ENCODE results near the gene SDHAF2.
A peak's percentile ranks its signal among the peaks of the same experiment; 100 is the strongest.
"Not testable (repeated sequence)": the region's sequence is repeated elsewhere in the genome, so short reads cannot be mapped to it uniquely, and the experiment has no call there.

Gene SDHAF2

DNA sequence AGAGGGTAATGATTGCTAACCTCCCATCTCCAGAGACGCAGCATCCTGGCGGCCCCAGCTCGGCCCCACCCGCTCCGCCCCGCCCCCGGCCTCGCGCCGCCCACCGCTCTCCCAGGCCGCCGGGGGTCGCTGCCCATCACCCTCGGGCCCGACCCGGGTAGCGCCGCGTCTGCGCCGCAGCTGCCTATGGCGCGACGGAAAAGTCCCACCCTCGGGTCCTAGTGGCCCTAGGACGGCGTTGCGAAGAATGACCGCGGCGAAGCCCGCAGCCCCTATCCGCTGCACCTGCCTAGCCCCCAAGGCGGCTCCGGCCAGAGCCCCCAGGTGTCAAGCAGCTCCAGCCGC is 606 bp upstream of the SDHAF2 start:
- DNase-seq = peak; percentile 61

DNA sequence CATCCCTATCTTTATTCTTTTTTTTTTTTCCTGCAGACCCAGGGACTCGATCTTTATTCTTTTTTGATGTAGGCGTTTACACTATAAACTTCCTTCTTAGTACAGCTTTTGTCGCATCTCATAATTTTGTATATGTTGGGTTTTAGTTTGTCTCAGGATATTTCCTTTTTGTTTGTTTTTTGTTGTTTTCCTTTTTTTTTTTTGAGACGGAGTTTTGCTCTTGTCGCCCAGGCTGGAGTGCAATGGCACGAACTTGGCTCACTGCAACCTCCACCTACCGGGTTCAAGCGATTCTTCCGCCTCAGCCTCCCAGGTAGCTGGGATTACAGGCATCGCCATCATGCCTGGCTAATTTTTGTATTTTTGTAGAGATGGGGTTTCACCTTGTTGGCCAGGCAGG is 915 bp downstream of the SDHAF2 start:
- not testable (repeated sequence) for DNase-seq

- no peak for DNase-seq
Measured at GRCh38 chr11:61437496-61437895, 7.6 kb downstream of the SDHAF2 start.

GRCh38 chr11:61439615-61440014 is 9.7 kb downstream of the SDHAF2 start:
- DNase-seq = no peak

DNA sequence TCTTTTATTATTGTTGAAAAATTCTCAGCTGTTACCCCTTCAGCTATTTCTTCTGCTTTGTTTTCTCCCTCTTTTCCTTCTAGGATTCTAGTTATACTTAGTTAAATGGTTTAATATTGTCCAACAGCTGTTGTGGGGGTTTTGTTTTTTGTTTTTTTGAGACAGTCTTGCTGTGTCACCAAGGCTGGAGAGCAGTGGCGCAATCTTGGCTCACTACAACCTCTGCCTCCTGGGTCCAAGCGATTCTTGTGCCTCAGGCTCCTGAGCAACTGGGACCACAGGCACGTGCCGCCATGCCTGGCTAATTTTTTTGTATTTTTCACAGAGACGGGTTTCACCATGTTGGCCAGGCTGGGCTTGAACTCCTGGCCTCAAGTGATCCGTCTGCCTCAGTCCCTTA is 12.7 kb downstream of the SDHAF2 start:
- no peak for DNase-seq

- DNase-seq = peak; percentile 56
Measured at GRCh38 chr11:61445516-61445915, 15.6 kb downstream of the SDHAF2 start.

GRCh38 chr11:61446211-61446651 is 16.3 kb downstream of the SDHAF2 start:
- peak; percentile 96 for DNase-seq

- DNase-seq = no peak
Measured at GRCh38 chr11:61447601-61448551, 18.0 kb downstream of the SDHAF2 start.

GRCh38 chr11:61448552-61448927 is 18.6 kb downstream of the SDHAF2 start:
- DNase-seq = no peak

GRCh38 chr11:61452825-61453224 is 22.9 kb downstream of the SDHAF2 start:
- DNase-seq = no peak

GRCh38 chr11:61453695-61454094 is 23.8 kb downstream of the SDHAF2 start:
- no peak for DNase-seq

DNA sequence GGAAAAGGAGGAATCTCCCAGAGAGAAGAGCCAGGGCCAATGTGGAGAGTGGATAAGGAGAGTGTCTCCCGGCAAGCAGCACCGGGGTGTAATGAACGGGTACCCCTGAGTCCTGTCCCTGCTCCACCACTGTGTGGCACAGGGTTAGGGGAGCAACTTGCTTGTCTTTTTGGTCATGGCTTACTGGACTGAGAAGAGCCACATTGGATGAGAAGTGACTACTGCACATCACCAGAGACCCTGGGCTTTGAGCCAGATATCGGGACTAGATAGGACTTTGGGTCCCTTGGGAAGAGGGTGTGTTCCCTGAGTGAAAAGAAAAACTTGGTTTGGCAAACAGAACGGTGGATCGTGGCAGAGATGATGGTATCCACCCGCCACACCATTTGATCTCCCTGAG is 24.6 kb downstream of the SDHAF2 start:
- no peak for DNase-seq

GRCh38 chr11:61460474-61460881 is 30.6 kb downstream of the SDHAF2 start:
- no peak for DNase-seq

DNA sequence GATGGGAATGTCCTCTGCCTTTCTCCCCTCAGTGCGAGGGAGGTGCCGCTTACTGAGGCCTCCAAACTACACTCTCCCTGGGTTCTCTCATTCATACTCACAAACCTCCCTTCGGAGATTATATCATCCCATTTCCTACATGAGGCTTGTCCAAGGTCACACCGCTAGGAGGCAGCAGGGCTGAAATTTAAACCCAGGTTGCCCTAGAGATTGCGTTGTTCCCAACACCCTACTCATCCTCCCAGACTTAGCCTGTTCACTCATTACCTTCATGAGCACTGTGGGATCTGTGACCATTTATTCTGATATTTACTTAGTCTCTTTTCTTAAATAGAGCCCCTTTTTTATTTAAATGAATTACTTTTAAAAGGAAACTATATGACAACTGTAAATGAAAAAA is 31.1 kb downstream of the SDHAF2 start:
- no peak for DNase-seq

DNA sequence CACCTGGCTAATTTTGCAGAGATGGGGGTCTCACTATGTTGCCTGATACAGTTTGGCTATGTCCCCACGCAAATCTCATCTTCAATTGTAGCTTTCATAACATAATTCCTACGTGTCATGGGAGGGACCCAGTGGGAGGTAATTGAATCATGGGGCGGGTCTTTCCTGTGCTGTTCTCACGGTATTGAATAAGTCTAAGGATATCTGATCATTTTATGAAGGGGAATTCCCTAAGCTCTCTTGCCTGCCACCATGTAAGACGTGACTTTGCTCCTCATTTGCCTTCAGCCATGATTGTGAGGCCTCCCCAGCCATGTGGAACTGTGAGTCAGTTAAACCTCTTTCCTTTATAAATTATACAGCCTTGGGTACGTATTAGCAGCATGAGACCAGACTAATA is 37.7 kb downstream of the SDHAF2 start:
- DNase-seq = not testable (repeated sequence)

DNA sequence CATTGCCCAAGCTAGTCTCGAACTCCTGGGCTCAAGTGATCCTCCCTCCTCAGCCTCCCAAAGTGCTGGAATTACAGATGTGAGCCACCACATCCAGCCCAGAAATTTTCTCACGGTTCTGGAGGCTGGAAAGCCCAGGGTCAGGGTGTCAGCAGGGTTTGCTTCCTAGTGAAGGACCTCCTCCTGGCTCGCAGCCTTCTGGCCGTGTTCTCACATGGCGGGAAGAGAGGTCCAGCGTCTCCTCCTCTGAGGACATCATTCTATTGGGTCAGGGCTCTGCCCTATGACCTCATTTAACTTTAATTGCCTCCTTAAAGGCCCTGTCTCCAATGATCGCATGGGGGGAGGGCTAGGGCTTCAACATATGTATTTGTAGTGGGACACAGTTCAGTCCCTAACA is 38.1 kb downstream of the SDHAF2 start:
- DNase-seq = no peak

DNA sequence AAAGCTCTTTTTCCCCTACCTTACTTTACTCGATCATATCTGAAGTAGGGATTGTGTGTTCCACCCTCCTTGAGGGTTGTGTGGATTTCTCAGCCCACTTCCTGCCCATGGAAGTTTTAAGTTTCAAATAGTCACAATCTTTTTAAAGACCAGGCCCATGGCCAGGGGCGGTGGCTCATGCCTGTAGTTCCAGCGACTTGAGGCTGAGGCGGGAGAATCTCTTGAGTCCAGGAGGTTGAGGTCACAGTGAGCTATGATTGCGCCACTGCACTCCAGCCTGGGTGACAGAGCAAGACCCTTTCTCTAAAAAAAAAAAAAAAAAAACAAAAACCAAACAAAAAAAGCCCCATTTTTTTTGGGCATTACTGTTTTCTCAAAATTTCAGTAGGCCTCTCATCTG is 42.4 kb downstream of the SDHAF2 start:
- DNase-seq = no peak

DNA sequence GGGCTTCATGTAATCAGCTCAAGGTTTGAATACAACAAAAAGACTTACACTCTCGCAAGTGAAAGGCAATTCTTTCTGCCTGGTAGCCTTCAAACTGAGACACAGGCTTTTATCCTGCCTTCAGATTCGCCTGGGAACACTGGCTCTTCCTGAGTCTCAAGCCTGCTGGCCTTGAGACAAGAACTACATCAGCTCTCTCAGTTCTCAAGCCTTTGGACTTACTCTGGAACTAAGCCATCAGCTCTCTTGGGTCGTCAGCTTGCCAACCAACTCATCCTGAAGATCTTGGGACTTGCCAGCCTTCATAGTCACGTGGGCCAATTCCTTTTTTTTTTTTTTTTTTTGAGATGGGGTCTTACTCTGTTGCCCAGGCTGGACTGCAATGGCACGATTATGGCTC is 42.9 kb downstream of the SDHAF2 start:
- no peak for DNase-seq

- no peak for DNase-seq
Measured at GRCh38 chr11:61473370-61474012, 43.6 kb downstream of the SDHAF2 start.

DNA sequence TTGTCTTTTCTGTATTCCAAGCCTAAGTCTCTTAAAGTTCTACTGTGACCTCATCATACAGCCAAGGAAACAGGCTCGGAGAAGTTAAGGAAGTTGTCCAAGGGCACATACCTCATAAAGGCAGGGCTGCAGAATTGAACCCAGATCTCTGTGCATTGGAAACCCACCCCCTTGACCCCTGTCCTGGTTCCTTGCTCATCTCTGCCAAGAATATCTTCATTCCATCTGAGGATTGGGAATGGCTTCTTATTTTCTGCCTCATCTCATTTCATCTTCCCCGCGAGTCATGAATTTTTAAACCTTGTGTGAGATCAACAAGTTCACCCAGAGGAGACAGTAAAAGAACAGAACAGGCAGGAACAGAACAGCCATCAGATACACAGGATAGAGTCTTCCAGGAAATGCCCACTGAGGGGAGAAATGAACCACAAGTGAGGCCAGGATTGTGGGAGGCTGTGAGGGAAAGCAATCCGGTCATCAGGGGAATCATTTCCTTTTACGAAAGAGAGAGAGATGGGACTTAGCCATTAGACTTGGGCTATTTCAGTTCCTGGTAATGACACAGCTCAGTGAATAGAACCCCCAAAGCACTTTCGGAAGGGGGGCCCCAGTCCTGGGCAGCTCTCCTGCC is 44.2 kb downstream of the SDHAF2 start:
- DNase-seq = no peak

DNA sequence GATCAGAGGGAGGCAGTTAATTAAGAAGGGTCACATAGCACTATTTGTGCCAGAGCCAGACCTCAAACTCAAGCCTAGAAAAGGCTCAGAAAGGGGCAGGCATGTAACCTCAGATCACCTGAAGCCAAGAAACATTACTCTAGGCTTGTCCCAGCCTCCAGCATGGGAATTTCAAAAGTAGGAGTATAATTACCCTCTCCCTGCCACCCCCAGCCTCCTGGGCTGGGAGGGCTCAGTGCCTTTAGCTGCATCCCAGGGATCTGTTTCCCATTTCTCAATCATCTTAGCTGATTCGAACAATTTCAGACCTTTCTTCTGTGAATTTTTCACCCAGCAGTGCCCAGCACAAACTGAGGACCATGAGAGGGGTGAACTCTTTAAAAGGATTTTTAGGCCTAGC is 45.5 kb downstream of the SDHAF2 start:
- no peak for DNase-seq

DNA sequence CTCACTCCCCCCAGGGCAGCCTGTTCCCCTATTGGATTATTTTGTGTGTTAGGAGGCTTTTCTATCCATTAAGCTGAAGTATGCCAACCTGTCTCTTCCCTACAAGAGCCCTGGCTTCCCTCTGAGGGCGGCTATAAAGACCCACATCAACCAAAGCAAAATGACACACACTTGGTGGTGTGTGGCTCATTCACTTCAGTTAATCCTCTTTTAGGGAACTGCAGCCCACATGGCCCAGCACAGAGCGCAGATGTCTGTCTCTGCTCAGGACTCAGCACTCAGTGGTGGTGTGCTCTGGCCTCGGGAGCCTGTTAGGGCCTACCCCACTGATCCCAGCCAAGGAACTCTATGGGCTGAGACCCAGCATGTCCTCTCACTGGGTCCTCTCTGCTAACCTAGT is 46.4 kb downstream of the SDHAF2 start:
- no peak for DNase-seq

DNA sequence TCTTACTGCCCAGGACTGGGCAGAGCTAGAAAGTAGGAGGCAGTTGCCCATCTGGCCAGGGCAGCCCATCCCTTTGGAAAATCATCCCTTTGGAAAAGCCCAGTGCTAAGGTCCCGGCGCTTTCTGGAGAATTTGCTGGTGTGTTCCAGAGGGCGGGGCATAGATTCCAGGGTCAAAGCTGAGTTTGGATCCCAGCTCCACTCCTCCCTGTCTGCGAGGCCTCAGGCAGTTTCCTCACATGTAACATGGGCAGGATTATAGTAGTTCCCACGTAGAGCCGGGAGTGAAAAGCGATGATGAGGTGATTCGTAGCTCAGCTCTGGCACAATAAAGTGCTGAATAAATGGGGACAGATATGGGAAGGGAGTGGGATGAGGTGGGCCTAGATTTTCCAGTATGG is 47.2 kb downstream of the SDHAF2 start:
- DNase-seq = no peak

DNA sequence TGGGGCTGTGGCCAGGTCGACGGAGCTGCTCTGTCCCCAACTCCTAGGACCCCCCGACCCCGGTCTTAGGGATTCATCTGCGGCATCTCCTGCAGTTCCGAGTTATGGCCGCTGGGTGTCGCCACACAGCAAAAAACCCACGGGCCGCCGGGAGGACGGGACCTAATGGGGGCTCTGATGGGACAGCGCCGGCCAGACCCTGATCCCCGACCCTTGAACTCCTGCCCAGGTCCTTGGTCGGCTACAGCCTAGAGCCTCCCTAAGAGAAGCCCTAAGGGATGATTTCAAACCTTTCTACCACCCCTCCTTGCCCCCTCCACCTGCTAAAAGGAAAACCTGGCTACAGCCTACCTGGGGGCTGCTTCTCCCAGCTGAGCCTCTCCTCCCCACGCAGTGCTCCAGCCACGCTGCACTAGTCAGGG is 47.8 kb downstream of the SDHAF2 start:
- peak; percentile 24 for DNase-seq

All from NCI-H510A treated with DMSO at 0.1 percent for 48 hours (cell line).